IMR-90 (cell line): ENCODE measurements around the gene CCR5AS.

Source experiments
- ATAC-seq: fragments of 200-7000 bp; cut with Tn5 transposase; 2 replicates; pipeline ENCODE4 v1.9.1; 2020; ENCODE audit warnings: low read depth, mild to moderate bottlenecking, moderate library complexity
- BruUV-seq: library from RNA; stranded (reverse); fragments of 400-500 nt; replicated peaks from 2 replicates; lab custom pipeline; 2021; lab: Mats Ljungman, UMichigan
- CTCF ChIA-PET: fragments of 300-600 bp; formaldehyde crosslinking; extraction: SDS; loops from one replicate; lab custom pipeline; 2021; ENCODE audit warnings: antibody characterized with exemption; lab: Yijun Ruan, JAX
- POLR2A ChIA-PET: fragments of 300-600 bp; sonication (Branson Sonifier 250); formaldehyde crosslinking; loops from one replicate; lab custom pipeline; 2022; ENCODE audit warnings: antibody characterized with exemption; ENCODE audit not compliant: unreplicated experiment; lab: Charles Lee
- DNase-seq: peaks from one replicate; pipeline ENCODE4 v3.0.0; 2013
- H2AFZ ChIP-seq: replicated peaks from 2 replicates; pipeline ENCODE3; 2013; ENCODE audit warnings: low read length, mild to moderate bottlenecking; ENCODE audit not compliant: poor library complexity
- H2AK5ac ChIP-seq: 2 replicates; pipeline ENCODE4 v1.6.1; 2013; ENCODE audit warnings: low read depth, low read length, inconsistent platforms
- H2AK9ac ChIP-seq: replicated peaks from 2 replicates; pipeline ENCODE3; 2013; ENCODE audit warnings: mild to moderate bottlenecking, low read depth, low read length, moderate library complexity; ENCODE audit not compliant: poor library complexity
- H2BK120ac ChIP-seq: 2 replicates; pipeline ENCODE4 v1.6.1; 2013; ENCODE audit warnings: low read depth, low read length, inconsistent platforms
- H2BK15ac ChIP-seq: 3 replicates; pipeline ENCODE4 v1.6.1; 2013; ENCODE audit warnings: low read depth, low read length, inconsistent platforms
- H2BK20ac ChIP-seq: 2 replicates; pipeline ENCODE4 v1.6.1; 2013; ENCODE audit warnings: low read depth, mild to moderate bottlenecking, inconsistent platforms, low read length, moderate library complexity
- H2BK5ac ChIP-seq: 2 replicates; pipeline ENCODE4 v1.6.1; 2013; ENCODE audit warnings: mild to moderate bottlenecking, low read depth, low read length, inconsistent platforms; ENCODE audit not compliant: poor library complexity, severe bottlenecking
- H3K14ac ChIP-seq: replicated peaks from 2 replicates; pipeline ENCODE4 v1.6.1; 2013; ENCODE audit warnings: low read depth, low read length, inconsistent platforms
- H3K18ac ChIP-seq: 2 replicates; pipeline ENCODE4 v1.6.1; 2013; ENCODE audit warnings: low read depth, low read length, control low read depth
- H3K23ac ChIP-seq: 2 replicates; pipeline ENCODE4 v1.6.1; 2013; ENCODE audit warnings: low read depth, low read length, inconsistent platforms
- H3K27ac ChIP-seq: 2 replicates; pipeline ENCODE4 v1.5.1; 2013; ENCODE audit warnings: mild to moderate bottlenecking, control low read depth, low read length; ENCODE audit not compliant: insufficient read depth
- H3K27me3 ChIP-seq: 2 replicates; pipeline ENCODE4 v1.6.1; 2013; ENCODE audit warnings: low read length; ENCODE audit not compliant: control insufficient read depth, insufficient read depth
- H3K36me3 ChIP-seq: 2 replicates; pipeline ENCODE4 v1.6.1; 2013; ENCODE audit warnings: low read length, mixed read lengths; ENCODE audit not compliant: control insufficient read depth, insufficient read depth
- H3K4ac ChIP-seq: 2 replicates; pipeline ENCODE4 v1.6.1; 2013; ENCODE audit warnings: low read depth, low read length, inconsistent platforms
- H3K4me1 ChIP-seq: 2 replicates; pipeline ENCODE4 v1.6.1; 2013; ENCODE audit warnings: low read length, mixed read lengths; ENCODE audit not compliant: control insufficient read depth, insufficient read depth
- H3K4me2 ChIP-seq: 2 replicates; pipeline ENCODE4 v1.6.1; 2013; ENCODE audit warnings: low read depth, mild to moderate bottlenecking, control low read depth, low read length, moderate library complexity
- H3K4me3 ChIP-seq: 2 replicates; pipeline ENCODE4 v1.5.1; 2013; ENCODE audit warnings: low read depth, mild to moderate bottlenecking, control low read depth, low read length, moderate library complexity; ENCODE audit not compliant: insufficient read depth
- H3K56ac ChIP-seq: 2 replicates; pipeline ENCODE4 v1.6.1; 2013; ENCODE audit warnings: low read length, inconsistent platforms; ENCODE audit not compliant: insufficient read depth; ENCODE audit errors: extremely low read depth
- H3K79me1 ChIP-seq, 2 experiments: 2 replicates each; pipeline ENCODE4 v1.6.1; 2013; ENCODE audit warnings: low read length in 2 of 2, inconsistent platforms in 1 of 2, low read depth in 1 of 2
- H3K9ac ChIP-seq: 2 replicates; pipeline ENCODE4 v1.6.1; 2013; ENCODE audit warnings: low read depth, low read length, control low read depth
- H3K9me1 ChIP-seq: 2 replicates; pipeline ENCODE4 v1.6.1; 2013; ENCODE audit warnings: low read length, inconsistent platforms; ENCODE audit not compliant: insufficient read depth
- H3K9me3 ChIP-seq: 2 replicates; pipeline ENCODE4 v1.6.1; 2013; ENCODE audit warnings: low read length; ENCODE audit not compliant: control insufficient read depth, insufficient read depth
- H4K20me1 ChIP-seq: 2 replicates; pipeline ENCODE4 v1.6.1; 2013; ENCODE audit warnings: low read length, inconsistent platforms; ENCODE audit not compliant: insufficient read depth
- H4K5ac ChIP-seq: 2 replicates; pipeline ENCODE4 v1.6.1; 2013; ENCODE audit warnings: mild to moderate bottlenecking, low read depth, low read length, control low read depth
- H4K8ac ChIP-seq, 2 experiments: 2 replicates each; pipeline ENCODE4 v1.6.1; 2013; ENCODE audit warnings: low read depth in 2 of 2, low read length in 2 of 2, control low read depth in 1 of 2, inconsistent platforms in 1 of 2
- H4K91ac ChIP-seq: 2 replicates; pipeline ENCODE4 v1.6.1; 2013; ENCODE audit warnings: low read depth, low read length, inconsistent platforms; ENCODE audit not compliant: insufficient read depth
- BHLHE40 ChIP-seq: fragments of 150-350 bp; IDR thresholded peaks from 2 replicates; pipeline ENCODE4 v1.6.1; 2016; ENCODE audit warnings: mild to moderate bottlenecking, low read depth, low read length
- CEBPB ChIP-seq: IDR thresholded peaks from 2 replicates; pipeline ENCODE4 v1.6.1; 2012; ENCODE audit warnings: low read depth, low read length, improper control_type of control experiment
- CHD1 ChIP-seq: IDR thresholded peaks from 2 replicates; pipeline ENCODE4 v1.6.1; 2012; ENCODE audit warnings: low read depth, low read length, improper control_type of control experiment
- CTCF ChIP-seq: conservative IDR thresholded peaks from 2 replicates; pipeline ENCODE4 v1.5.1; 2012; ENCODE audit warnings: mild to moderate bottlenecking, low read depth, low read length, improper control_type of control experiment
- ELK1 ChIP-seq: fragments of 150-350 bp; IDR thresholded peaks from 2 replicates; pipeline ENCODE4 v1.6.1; 2016; ENCODE audit warnings: low read depth, mild to moderate bottlenecking, low read length, moderate library complexity, borderline replicate concordance
- FOS ChIP-seq: fragments of 150-350 bp; IDR thresholded peaks from 2 replicates; pipeline ENCODE4 v1.6.1; 2016; ENCODE audit warnings: low read depth, low read length
- MAFK ChIP-seq: IDR thresholded peaks from 2 replicates; pipeline ENCODE4 v1.6.1; 2012; ENCODE audit warnings: low read depth, low read length, improper control_type of control experiment
- MAZ ChIP-seq: IDR thresholded peaks from 2 replicates; pipeline ENCODE4 v1.6.1; 2012; ENCODE audit warnings: low read depth, mild to moderate bottlenecking, low read length, improper control_type of control experiment, moderate library complexity, borderline replicate concordance
- MXI1 ChIP-seq: IDR thresholded peaks from 2 replicates; pipeline ENCODE4 v1.6.1; 2012; ENCODE audit warnings: low read depth, mild to moderate bottlenecking, low read length, moderate library complexity, borderline replicate concordance
- NFE2L2 ChIP-seq: fragments of 150-350 bp; IDR thresholded peaks from 2 replicates; pipeline ENCODE4 v1.6.1; 2016; ENCODE audit warnings: low read depth, mild to moderate bottlenecking, low read length
- POLR2A ChIP-seq: IDR thresholded peaks from 2 replicates; pipeline ENCODE4 v1.6.1; 2012; ENCODE audit warnings: mild to moderate bottlenecking, low read depth, low read length
- RAD21 ChIP-seq: IDR thresholded peaks from 2 replicates; pipeline ENCODE4 v1.6.1; 2012; ENCODE audit warnings: low read length, improper control_type of control experiment
- RCOR1 ChIP-seq: IDR thresholded peaks from 2 replicates; pipeline ENCODE4 v1.6.1; 2012; ENCODE audit warnings: mild to moderate bottlenecking, low read length, improper control_type of control experiment; ENCODE audit not compliant: insufficient replicate concordance
- RFX5 ChIP-seq: IDR thresholded peaks from 2 replicates; pipeline ENCODE4 v1.8.0; 2012; ENCODE audit warnings: low read depth, mild to moderate bottlenecking, low read length, moderate library complexity
- SMC3 ChIP-seq: fragments of 150-350 bp; IDR thresholded peaks from 2 replicates; pipeline ENCODE4 v1.6.1; 2016; ENCODE audit warnings: low read depth, mild to moderate bottlenecking, antibody characterized with exemption, low read length, moderate library complexity
- USF2 ChIP-seq: fragments of 150-350 bp; IDR thresholded peaks from 2 replicates; pipeline ENCODE4 v1.6.1; 2017; ENCODE audit warnings: mild to moderate bottlenecking, antibody characterized with exemption, low read length, low read depth
- whole genome bisulfite sequencing, 2 experiments: methylation state at CpG; one replicate each; pipeline versions ENCODE4 v1.1.5 to v1.1.7; 2013; ENCODE audit warnings: missing lambda C conversion rate in 2 of 2; ENCODE audit not compliant: insufficient read length in 1 of 2; ENCODE audit errors: extremely low coverage in 2 of 2; 5-methylcytosine and 5-hydroxymethylcytosine counted together
- dilution Hi-C: fragments of 300-500 bp; cut with HindIII; formaldehyde crosslinking; loops from one replicate; pipeline ENCODE4 v1.14.3; 2018; ENCODE audit warnings: low sequenced_read_pairs; ENCODE audit not compliant: unreplicated experiment
- in situ Hi-C: fragments of 300-500 bp; cut with MboI; formaldehyde crosslinking; loops from 3 replicates; pipeline ENCODE4 v1.14.3; 2019; ENCODE audit warnings: low sequenced_read_pairs, inconsistent platforms, mixed read lengths
- intact Hi-C: fragments of 100-400 bp; cut with micrococcal nuclease; formaldehyde crosslinking; loops from 2 replicates; pipeline ENCODE4 v1.10.0; 2022

The CCR5AS gene

GRCh38 chr3:46349484-46350261, 57.2 kb downstream of the CCR5AS start:
- H2BK20ac ChIP-seq, result no peak overlapping the region
- no peak overlapping the region for H3K4ac ChIP-seq
- CTCF ChIA-PET, result no interaction called here
- WGBS, 2 experiments, result no CpG with 5 or more reads among the region's 2 CpGs
- H3K4me3 ChIP-seq, result no peak overlapping the region
- H2BK15ac ChIP-seq, result no peak overlapping the region
- BruUV-seq, result no TSS peak
- no peak overlapping the region for H3K4me2 ChIP-seq
- H2BK120ac ChIP-seq, result no peak overlapping the region
- H4K91ac ChIP-seq, result no peak overlapping the region
- no peaks in the 10 kb centered on the region for H3K9me1 ChIP-seq
- H3K27ac ChIP-seq, result no peak overlapping the region
- H4K20me1 ChIP-seq, result no peaks in the 10 kb centered on the region
- POLR2A ChIA-PET, result interaction anchor here (0.5 kb wide), 1 partner anchor 752 kb away, joined by 3 read pairs; no protein-coding TSS in a partner anchor
- H3K36me3 ChIP-seq, result no peaks in the 10 kb centered on the region
- H2AFZ ChIP-seq, result no peak overlapping the region
- H2BK5ac ChIP-seq, result no peak overlapping the region
- no peak for DNase-seq
- ATAC-seq, result no peak
- in situ Hi-C loops (no loop called here), dilution Hi-C loops (no loop called here), intact Hi-C loops (no loop called here)
- H3K4me1 ChIP-seq, result no peaks in the 10 kb centered on the region
- H4K5ac ChIP-seq, result no peak overlapping the region
- H3K56ac ChIP-seq, result no peak overlapping the region
- H3K18ac ChIP-seq, result no peak overlapping the region
- peaks cover 17% of the 10 kb centered on the region for H3K27me3 ChIP-seq
- H3K9ac ChIP-seq, result no peak overlapping the region
- H2AK9ac ChIP-seq, result no peak overlapping the region
- TF ChIP-seq NFE2L2 (no peak), SMC3 (no peak), RCOR1 (no peak), RFX5 (no peak), CEBPB (no peak), POLR2A (no peak), CHD1 (no peak), USF2 (no peak), MXI1 (no peak), FOS (no peak), ELK1 (no peak), CTCF (no peak), MAZ (no peak), MAFK (no peak), RAD21 (no peak), BHLHE40 (no peak)
- H3K9me3 ChIP-seq, result no peaks in the 10 kb centered on the region
- no peak overlapping the region for H2AK5ac ChIP-seq
- H3K23ac ChIP-seq, result no peak overlapping the region
- H4K8ac ChIP-seq, result no peak overlapping the region
- H3K79me1 ChIP-seq, result no peaks in the 10 kb centered on the region
- no peak overlapping the region for H3K14ac ChIP-seq
